CD4-positive, alpha-beta T cell treated with Interleukin-17A for 4 hours (primary cell): ENCODE data around the gene FGD5.

Experiments
- DNase-seq: peaks from one replicate; pipeline ENCODE4 v3.0.0-alpha.2; 2020; ENCODE audit warnings: mixed read lengths

FGD5 gene, protein sequence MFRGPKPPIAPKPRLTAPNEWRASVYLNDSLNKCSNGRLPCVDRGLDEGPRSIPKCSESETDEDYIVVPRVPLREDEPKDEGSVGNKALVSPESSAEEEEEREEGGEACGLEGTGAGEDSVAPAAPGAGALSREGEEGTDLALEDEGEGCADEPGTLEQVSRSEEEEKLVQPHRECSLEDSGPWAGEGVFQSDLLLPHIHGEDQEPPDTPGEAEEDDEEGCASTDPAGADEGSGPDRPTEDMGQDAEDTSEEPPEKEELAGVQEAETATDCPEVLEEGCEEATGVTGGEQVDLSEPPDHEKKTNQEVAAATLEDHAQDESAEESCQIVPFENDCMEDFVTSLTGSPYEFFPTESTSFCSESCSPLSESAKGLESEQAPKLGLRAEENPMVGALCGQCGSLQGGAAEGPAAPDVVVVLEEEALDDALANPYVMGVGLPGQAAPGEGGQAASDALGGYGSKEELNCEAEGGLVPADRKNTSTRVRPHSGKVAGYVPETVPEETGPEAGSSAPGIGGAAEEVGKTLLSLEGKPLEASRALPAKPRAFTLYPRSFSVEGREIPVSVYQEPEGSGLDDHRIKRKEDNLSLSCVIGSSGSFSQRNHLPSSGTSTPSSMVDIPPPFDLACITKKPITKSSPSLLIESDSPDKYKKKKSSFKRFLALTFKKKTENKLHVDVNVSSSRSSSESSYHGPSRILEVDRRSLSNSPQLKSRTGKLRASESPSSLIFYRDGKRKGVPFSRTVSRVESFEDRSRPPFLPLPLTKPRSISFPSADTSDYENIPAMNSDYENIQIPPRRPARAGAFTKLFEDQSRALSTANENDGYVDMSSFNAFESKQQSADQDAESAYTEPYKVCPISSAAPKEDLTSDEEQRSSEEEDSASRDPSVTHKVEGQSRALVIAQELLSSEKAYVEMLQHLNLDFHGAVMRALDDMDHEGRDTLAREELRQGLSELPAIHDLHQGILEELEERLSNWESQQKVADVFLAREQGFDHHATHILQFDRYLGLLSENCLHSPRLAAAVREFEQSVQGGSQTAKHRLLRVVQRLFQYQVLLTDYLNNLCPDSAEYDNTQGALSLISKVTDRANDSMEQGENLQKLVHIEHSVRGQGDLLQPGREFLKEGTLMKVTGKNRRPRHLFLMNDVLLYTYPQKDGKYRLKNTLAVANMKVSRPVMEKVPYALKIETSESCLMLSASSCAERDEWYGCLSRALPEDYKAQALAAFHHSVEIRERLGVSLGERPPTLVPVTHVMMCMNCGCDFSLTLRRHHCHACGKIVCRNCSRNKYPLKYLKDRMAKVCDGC (N-terminal part only)

DNA sequence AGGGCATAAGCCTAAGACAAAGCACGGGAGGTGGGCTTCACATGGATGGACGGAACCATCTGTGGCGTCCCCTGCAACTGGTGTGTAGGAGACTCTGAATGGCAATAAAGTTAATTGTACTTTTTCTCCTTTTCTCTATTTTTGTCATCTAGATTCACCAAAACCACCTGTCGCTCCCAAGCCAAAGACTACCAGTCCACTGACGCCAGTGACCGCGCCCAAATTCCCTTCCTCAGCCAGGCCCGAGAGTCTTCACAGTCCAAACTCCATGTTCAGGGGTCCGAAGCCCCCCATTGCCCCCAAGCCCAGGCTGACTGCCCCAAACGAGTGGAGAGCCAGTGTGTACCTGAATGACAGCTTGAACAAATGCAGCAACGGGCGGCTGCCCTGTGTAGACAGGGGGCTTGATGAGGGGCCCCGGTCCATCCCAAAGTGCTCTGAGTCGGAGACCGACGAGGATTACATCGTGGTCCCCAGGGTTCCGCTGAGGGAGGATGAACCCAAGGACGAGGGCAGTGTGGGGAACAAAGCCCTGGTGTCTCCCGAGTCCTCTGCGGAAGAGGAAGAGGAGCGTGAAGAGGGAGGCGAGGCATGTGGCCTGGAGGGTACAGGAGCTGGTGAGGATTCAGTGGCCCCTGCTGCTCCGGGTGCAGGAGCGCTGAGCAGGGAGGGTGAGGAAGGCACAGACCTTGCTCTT is at the start of gene FGD5:
TSS of gene FGD5 (plus strand) at position 159 of the 697 bp plus-strand sequence. CDS start at position 269, 110 bp downstream.
- DNase-seq, result no peak

DNA sequence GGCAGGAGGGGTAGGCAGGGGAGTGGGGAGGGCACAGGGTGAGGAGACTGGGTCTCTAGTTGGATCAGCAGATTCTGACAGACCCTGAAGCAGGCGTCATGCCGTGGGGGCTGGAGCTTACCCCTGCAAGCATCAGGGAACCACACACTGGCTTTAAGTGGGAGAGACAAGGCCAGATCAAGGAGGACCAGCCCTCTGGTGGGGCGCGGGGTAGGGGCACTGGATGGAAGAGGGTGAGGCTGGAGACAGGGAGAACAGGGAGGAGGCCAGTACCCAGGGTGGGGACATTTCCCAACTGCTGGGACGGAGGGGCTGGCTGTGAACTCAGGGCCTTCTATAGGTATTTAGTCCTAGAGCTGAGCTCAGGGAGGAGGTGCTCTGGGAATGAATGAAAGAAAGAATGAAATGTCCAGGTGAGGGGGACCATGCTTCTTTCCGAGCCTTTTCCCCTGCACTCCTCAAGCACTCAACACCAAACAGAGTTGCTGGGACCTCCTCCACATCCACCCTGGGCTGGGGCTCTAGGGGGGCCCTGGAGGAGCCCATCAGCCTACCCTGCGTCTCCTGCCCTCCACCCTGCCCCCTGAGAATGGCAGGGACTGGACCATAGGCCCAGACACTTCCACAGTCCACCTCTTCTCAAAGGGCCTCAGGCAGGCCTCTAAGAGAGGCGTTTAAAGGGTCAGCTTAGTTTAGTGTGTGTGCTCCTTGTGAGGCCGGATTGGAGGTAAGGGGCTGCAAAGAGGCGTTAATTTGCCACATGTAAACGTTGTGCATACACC is 49.0 kb upstream of the FGD5 start:
- DNase-seq, result no peak

DNA sequence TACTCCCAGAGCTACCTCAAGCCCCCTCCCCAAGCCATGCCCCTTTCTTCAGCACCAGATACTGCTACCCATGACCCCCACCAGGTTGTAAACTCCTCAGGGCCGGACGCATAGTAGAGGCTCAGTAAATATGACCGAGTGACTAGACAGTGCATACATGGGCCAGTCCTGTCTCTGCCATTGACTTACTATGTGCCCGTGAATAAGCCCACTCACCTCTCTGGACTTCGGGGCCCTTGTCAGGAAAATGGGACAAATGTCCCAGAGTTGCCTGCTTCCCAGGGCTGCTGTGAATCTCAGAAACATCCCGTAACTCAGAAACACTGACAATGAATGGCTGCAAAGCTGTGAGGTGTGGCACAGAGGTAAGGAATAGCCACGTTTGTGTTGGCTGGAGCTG is 48.2 kb upstream of the FGD5 start:
- DNase-seq, result no peak

DNA sequence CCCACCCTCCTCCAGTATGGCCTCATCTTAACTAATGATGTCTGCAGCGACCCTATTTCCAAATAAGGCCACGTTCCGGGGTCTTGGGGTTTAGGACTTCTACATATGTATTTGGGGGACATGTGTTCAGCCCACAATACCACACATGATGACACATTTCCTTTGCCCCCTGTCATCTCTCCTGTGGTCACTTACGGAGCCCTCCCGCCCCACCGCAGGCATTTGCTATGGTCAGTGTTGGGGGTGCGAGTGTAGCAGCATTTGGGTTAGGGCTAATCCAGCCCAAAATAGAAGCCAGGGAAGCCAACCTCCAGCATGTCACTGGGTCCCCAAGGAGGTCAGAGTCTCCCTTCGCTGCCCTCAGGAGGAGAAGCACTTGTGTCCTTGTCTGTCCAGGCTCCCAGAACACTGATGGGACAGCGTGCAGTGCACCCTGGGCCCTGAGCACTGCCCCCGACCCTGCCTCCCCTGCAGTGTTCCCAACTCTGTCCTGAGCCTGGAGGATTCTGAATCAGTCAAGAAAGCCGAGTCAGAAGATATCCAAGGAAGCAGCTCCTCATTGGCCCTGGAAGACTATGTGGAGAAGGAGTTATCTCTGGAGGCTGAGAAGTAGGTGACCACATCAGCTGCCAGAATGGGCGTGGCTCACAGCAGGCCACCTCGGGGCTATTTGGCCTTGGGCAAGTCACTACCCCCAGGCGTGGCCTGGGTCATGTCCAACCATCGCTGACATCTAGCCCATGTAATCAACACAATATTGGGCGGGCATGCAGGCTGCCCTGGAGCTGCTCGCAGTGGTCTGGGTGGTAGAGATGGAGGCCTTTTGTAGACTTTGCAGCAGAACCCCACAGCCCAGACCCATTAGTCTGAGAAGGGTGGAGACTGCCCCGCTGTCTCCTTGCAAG is 46.9 kb upstream of the FGD5 start:
- DNase-seq, result no peak

DNA sequence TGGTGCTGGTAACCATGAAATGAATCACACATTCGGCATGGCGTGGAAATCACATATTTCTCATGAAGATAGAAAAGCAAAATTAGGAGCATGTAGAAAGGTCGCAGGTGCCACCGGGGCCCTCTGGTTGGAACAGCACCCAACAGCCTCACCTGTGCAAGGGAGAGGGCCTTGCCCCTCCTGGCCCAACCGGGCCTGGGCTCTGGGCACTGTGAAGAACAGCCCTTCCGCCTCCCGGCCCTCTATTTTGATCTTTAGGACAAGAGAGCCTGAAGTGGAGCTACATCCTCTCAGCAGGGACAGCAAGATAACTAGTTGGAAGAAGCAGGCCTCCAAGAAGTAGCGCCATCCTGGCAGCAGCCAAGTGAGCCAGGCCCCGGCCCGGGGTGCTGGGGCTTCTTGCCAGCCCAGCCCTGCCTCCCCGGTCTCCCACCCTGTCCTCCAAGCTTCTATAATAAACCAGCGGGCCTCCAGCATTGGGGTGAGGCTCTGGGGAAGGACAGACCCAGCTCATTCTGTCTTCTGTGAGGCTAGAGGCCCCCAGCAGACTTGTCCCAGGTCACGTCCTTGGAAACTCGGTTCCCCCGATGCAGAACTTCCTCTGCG is 46.1 kb upstream of the FGD5 start:
- no peak for DNase-seq

DNA sequence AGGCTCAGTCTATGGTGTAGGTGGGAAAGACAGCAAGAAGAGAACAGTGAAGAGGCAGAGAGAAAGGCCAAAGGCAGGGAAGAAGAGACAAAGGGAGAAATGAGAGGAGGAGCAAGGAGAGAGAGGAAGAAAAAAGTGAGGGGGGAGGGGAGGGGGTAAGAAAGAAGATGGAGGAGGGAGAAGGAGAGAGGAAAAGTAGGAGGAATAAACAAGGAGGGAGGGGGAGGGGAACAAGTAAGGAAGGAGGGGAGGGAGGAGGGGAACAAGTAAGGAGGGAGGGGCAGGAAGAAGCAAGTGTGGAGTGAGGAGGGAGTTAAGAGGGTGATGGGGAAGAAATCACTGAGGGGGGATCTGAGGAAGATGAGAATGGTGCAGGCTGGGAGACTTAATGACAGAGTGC is 45.5 kb upstream of the FGD5 start:
- no peak for DNase-seq

DNA sequence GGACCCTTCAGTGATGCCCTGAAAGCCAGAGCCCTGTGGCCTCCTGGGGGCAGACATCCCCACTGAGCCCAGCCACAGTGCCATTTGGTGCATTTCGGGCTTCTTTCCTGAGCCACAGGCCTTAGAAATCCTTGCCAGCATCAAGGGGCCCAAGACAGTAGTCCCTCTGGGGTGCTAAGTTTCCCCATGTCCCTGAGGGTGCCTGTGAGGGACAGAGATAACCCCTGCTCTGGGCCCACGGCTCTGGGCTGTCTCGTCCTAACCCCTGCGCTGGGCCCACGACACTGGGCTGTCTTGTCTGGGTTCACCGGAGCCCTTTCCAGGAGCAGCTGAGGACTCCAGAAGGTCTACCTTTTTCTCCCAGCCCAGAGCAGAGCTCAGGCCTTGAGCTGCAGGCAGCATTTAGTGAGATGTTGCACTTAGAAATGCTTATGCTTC is 45.1 kb upstream of the FGD5 start:
- no peak for DNase-seq

DNA sequence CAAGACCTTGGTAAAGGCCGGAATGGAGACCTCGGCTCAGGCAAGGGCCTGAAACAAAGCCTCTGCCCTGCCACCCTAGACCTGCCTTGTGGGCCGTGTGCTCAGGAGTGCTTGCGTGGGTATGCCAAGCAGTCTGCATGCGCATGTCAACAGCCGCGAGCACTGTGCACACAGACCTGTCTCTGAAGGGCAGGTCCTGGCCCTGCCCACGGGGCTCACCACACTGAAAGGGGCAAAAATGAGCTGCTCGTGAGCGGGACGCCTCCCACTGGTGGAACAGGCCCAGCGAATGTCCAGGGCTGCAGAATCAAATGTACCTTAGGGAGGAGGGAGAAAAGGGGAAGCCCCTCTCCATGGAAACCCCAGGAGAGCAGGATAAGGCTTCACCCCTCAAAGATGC is 44.3 kb upstream of the FGD5 start:
- no peak for DNase-seq

DNA sequence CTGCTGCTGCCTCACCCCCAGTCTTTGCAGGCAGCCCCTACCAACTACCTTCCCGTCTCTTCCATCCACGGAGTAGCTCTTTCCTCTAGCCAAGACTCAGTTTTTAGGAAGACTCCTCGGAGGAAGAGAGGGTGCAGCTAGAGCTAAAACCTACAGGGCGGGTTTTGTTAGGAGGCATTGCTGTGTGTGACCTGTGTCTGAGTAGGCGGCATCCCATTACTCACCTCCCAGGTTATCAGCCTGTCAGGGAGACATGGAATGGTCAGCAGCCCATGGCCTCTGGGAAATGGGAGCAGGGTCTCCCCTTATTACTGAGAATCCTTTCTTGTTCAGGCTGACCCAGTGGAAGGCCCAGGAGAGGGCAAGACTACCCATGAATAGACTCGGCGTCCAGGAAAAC is 43.8 kb upstream of the FGD5 start:
- DNase-seq, result no peak

DNA sequence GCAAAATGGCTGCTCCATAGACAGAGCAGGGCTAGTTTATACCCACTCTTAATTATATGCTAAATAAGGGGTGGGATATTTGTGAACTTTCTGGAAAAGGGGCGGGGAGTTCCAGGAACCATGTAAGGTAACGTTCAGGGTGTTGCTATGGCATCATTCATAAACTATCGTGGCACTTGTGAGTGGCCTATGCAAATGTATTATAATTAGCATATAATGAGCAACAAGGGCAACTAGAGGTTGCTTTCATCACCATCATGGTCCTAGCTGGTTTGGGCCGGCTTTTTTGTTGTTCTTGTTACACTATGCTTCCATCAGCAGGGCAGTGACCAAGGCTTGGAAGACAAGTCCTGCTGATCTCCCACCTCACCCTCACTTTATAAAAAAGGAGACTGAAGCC is 43.2 kb upstream of the FGD5 start:
- DNase-seq, result no peak

DNA sequence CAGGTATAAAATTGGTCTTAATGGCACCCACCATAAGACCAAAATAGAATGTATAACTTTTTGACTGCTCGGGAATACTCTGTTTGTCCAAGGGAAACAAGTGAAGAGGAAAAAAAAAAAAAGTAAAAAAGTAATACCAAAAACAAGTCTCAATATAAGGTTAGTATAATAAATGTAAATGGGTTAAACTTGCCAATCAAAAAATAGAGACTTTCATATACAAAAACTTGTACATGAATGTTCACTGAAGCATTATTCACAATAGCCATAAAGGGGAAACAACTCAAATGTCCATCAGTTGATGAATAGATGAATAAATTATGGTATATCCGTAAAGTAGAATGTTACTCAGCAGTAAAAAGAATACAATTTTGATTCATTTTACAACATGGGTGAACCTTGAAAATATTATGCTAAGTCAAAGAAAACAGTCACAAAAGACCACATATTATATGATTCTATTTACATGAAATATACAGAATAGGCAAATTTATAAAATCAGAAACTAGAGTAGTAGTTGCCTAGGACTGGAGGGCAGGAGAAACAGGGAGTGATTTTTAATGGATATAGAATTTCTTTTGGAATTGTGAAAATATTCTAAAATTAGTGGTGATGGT is 39.6 kb upstream of the FGD5 start:
- DNase-seq, result no peak

DNA sequence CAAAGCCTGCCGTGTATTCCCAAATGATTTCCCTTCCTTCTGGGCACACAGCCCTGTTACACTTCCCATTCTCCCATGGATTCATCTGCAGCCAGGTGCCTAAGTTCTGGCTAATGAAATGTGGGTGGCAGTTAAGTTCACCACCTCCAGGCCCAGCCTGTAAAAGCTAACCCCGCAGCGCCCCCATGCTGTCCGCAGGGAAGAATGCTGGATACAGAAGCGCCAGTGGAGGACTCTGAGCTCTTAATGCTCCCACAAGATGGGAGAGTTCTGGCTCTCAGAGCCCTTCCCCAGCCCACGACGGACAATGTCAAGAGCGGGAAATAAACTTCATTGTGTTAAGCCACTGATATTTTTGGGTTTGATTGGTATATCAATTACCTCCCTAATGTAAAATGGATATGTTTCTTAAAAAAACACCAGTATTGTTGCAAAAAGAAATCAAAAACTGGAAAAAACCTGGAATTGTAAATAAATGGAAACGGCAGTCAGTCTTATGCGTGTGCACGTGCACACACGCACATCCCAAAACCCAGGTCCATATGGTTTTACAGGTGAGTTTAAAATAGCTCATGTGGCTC is 37.7 kb upstream of the FGD5 start:
- DNase-seq, result peak; percentile 10

DNA sequence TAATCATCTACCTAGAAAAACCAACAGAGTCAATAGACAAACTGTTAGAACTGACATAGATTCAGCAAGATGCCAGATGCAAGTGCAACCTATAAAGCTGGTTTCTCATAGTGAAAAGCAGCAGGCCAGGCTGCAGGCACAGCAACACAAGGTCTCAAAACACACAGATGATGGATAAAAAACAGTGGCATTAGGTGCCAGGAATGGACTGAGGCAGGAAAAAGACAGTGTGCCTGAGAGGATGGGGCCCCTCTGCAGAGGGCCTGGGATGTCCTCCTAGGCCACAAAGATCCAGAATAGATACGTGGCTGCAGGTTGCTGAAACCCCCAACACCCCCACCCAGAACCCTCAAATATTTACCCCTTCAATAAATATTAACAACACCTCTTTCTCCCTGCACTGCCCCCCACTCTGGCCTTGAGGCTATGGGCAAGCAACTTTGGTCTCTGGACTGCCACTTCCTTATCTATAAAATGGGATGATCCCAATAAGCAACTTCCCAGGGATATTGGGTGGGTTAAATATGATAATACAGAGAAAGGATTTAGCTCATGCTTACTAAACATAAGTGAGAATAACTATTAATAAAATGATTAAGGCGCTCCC is 35.2 kb upstream of the FGD5 start:
- no peak for DNase-seq

DNA sequence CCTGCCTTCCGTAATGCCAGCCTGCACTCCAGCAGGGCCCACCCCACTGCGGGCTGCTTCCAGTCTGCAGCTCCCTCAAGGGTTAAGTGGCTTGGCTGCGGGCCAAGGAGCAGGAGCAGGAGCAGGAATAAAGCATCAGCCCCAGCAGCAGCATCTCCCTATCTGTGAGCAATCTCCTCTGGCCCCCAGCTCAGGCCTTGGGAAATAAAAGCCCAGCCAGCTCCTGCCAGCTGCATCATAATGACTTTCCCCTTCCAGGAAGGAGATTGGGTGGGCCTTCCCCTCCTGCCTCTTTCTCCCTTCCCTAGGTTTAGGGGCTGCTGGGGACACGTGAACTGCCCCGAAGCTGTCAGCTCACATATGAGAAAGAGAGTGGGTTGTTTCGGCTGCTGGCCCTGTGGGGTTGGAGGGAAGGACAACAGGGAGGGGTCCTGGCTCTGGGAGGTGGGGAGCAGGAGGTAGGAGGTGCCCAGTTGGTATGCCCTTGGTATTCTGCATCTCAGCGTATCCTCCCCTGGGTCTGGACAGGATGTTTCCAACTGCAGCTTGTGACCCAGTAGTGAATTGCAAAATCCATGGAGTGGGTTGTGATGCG is 34.6 kb upstream of the FGD5 start:
- DNase-seq, result no peak

DNA sequence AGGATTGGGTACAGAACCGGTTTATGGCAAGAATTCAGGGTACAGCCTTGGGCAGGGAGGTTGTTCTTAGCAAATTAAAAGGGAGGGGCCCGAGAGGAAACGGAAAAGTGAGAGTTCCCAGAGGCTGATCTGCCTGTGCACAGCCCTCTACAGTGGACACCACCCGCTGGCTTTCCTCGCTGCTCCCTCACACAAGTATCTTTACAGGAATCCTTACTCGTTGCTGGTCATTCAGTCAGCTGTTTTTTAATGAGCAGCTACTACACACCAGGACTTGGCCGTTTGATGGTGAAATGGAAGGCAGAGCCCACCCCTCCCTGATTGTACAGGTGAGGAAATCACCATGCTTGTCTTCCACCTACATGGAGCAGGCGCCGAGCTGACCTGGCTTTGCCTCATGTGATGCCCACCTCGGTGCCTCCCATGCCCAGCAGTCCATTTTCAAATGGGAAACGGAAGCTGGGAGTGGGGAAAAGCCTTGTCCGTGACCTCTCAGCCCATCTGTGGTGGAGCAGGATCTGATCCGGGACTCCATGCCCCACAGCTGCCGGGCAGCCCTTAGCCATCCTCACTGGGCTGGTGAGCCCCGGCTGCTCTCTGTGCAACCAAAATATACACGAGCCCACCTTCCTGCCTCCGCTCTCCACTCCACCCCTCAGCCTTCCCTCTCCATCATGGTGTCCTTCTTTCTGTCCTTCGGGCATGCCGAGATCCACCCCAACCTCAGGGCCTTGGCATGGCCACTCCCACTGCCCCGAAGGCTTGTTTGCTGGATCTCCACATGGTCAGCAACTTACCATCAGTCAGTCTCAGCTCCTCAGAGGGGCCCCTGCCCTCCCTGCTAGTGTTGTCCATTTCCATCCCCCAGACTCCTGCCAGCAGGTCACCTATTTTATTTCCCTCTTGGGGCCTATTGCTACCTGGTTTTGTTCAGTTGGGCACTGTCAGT is 33.3 kb upstream of the FGD5 start:
- DNase-seq, result no peak

DNA sequence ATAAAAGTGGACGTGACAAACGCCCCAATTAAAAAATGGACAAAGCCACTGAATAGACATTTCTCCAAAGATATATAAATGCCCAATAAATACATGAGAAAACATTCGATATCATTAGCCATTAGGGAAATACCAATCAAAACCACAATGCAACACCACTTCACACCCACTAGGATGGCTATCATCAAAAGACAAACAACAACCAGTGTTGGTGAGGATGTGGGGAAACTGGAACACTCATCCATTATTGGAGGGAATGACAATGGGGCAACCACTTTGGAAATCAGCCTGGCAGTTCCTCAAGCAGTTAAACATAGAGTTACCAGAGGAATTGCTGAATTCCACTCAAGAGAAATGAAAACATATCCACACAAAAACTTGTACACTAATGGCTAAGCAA is 32.4 kb upstream of the FGD5 start:
- DNase-seq, result no peak

DNA sequence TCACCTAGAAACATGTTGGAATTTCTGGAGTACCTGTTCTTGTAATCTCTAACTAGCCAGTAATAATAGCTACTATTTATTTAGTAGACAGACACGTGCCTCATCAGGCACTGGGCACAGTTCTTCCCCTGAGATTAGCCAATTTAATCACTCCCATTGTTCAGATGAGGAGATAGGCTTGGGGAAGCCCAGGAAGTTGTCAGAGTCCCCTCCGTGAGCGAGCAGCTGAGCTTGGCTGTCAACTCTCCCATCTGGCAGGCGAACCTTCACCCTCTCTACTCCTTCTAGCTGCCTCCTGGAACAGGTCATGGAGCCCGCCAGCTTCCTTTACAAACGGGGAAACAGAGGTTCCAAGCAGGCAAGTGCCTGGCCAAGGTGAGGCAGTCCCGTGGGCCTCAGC is 31.1 kb upstream of the FGD5 start:
- no peak for DNase-seq
